Lower leg skin (tissue), 3 donors: ENCODE measurements around the gene NPW.

ENCODE experiments used
- POLR2A ChIP-seq, 2 donors: fragments of 450-650 bp; IDR thresholded peaks; one replicate each; pipeline ENCODE4 v1.6.1; 2016 to 2017; ENCODE audit warnings: antibody characterized with exemption in 2 of 2, mild to moderate bottlenecking in 1 of 2, moderate library complexity in 1 of 2
- TF ChIP-seq, protein P1 (sequence below), 3 donors: fragments of 450-650 bp; IDR thresholded peaks; one replicate each; pipeline ENCODE4 v1.5.1; 2016; ENCODE audit warnings: antibody characterized with exemption in 3 of 3, mild to moderate bottlenecking in 3 of 3, moderate library complexity in 2 of 3

GRCh38 chr16:2056681-2057407 is 37.3 kb downstream of the NPW start:
- TF ChIP-seq, protein P1, sequence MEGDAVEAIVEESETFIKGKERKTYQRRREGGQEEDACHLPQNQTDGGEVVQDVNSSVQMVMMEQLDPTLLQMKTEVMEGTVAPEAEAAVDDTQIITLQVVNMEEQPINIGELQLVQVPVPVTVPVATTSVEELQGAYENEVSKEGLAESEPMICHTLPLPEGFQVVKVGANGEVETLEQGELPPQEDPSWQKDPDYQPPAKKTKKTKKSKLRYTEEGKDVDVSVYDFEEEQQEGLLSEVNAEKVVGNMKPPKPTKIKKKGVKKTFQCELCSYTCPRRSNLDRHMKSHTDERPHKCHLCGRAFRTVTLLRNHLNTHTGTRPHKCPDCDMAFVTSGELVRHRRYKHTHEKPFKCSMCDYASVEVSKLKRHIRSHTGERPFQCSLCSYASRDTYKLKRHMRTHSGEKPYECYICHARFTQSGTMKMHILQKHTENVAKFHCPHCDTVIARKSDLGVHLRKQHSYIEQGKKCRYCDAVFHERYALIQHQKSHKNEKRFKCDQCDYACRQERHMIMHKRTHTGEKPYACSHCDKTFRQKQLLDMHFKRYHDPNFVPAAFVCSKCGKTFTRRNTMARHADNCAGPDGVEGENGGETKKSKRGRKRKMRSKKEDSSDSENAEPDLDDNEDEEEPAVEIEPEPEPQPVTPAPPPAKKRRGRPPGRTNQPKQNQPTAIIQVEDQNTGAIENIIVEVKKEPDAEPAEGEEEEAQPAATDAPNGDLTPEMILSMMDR (IDR thresholded peaks at IDR 0.05), result no peak
- TF ChIP-seq POLR2A (IDR thresholded peaks at IDR 0.05), result no peak
